Calu3 (cell line): ENCODE measurements around the gene ETDC. TPM values are rescaled to one million over a fixed set of nuclear protein-coding genes. Genes with fewer than 3 reads are reported as not detected.

ENCODE experiments used
- BruUV-seq: library from RNA; stranded (reverse); fragments of 400-500 nt; replicated peaks from 2 replicates; lab custom pipeline; 2021; lab: Mats Ljungman, UMichigan
- CTCF ChIA-PET: fragments of 300-600 bp; sonication (Branson Sonifier 250); formaldehyde crosslinking; loops from one replicate; lab custom pipeline; 2022; ENCODE audit warnings: antibody characterized with exemption; lab: Charles Lee
- DNase-seq: peaks from one replicate; pipeline ENCODE4 v3.0.0; 2022
- H3K27ac Mint-ChIP-seq: one replicate; pipeline ENCODE4 v1.8.0; 2022; ENCODE audit warnings: mixed read lengths; ENCODE audit not compliant: unreplicated experiment
- H3K27me3 Mint-ChIP-seq: one replicate; pipeline ENCODE4 v1.8.0; 2022; ENCODE audit warnings: mixed read lengths; ENCODE audit not compliant: unreplicated experiment
- H3K36me3 Mint-ChIP-seq: one replicate; pipeline ENCODE4 v1.8.0; 2022; ENCODE audit warnings: mild to moderate bottlenecking, moderate library complexity, mixed read lengths; ENCODE audit not compliant: insufficient read depth, unreplicated experiment
- H3K4me1 Mint-ChIP-seq: one replicate; pipeline ENCODE4 v1.8.0; 2022; ENCODE audit warnings: mild to moderate bottlenecking, low read depth, mixed read lengths; ENCODE audit not compliant: unreplicated experiment
- H3K4me3 Mint-ChIP-seq: one replicate; pipeline ENCODE4 v1.8.0; 2022; ENCODE audit warnings: mild to moderate bottlenecking, low read depth, moderate library complexity, mixed read lengths; ENCODE audit not compliant: unreplicated experiment
- H3K9me3 Mint-ChIP-seq: one replicate; pipeline ENCODE4 v1.8.0; 2022; ENCODE audit warnings: low read depth, mixed read lengths; ENCODE audit not compliant: unreplicated experiment
- CTCF ChIP-seq: fragments of 200-600 bp; IDR thresholded peaks from one replicate; pipeline ENCODE4 v1.8.0; 2022; ENCODE audit warnings: antibody characterized with exemption; ENCODE audit not compliant: unreplicated experiment
- intact Hi-C: fragments of 100-400 bp; cut with micrococcal nuclease; formaldehyde crosslinking; loops from one replicate; pipeline ENCODE4 v1.10.0; 2022; ENCODE audit not compliant: unreplicated experiment
- total RNA-seq: library from RNA; stranded (reverse); gene quantifications from 2 replicates; pipeline ENCODE4 v1.2.3, GENCODE V29; 2022

Gene ETDC
- total RNA-seq, 1 experiment from 2014 or later, result not detected

- no peak for TF ChIP-seq CTCF
- Mint-ChIP-seq H3K4me1 (no peaks in the 10 kb centered on the region), H3K9me3 (peaks cover 13% of the 10 kb centered on the region), H3K27ac (no peak overlapping the region), H3K36me3 (no peaks in the 10 kb centered on the region), H3K4me3 (no peak overlapping the region), H3K27me3 (no peaks in the 10 kb centered on the region)
- DNase-seq, result no peak
- intact Hi-C loops, result no loop called here
- no TSS peak for BruUV-seq
- CTCF ChIA-PET, result no interaction called here
Observed at GRCh38 chrX:135275973-135276372, 33.3 kb upstream of the ETDC start.

GRCh38 chrX:135287266-135287823 is 21.9 kb upstream of the ETDC start:
- Mint-ChIP-seq H3K27ac (no peak overlapping the region), H3K27me3 (no peaks in the 10 kb centered on the region), H3K4me1 (no peaks in the 10 kb centered on the region), H3K4me3 (no peak overlapping the region), H3K9me3 (peaks cover 14% of the 10 kb centered on the region), H3K36me3 (no peaks in the 10 kb centered on the region)
- no peak for DNase-seq
- TF ChIP-seq CTCF, result no peak
- CTCF ChIA-PET, result no interaction called here
- BruUV-seq, result no TSS peak
- intact Hi-C loops, result no loop called here

GRCh38 chrX:135295238-135295943 is 13.9 kb upstream of the ETDC start:
- CTCF ChIA-PET, result no interaction called here
- no peak for TF ChIP-seq CTCF
- no peaks in the 10 kb centered on the region for H3K27me3 Mint-ChIP-seq
- no peak for DNase-seq
- intact Hi-C loops, result no loop called here
- no peak overlapping the region for H3K4me3 Mint-ChIP-seq
- no peaks in the 10 kb centered on the region for H3K4me1 Mint-ChIP-seq
- peaks cover 4% of the 10 kb centered on the region for H3K36me3 Mint-ChIP-seq
- H3K9me3 Mint-ChIP-seq, result peaks cover 9% of the 10 kb centered on the region
- no peak overlapping the region for H3K27ac Mint-ChIP-seq
- BruUV-seq, result no TSS peak

GRCh38 chrX:135295944-135296305 is 13.4 kb upstream of the ETDC start:
- DNase-seq, result no peak
- Mint-ChIP-seq H3K4me1 (no peaks in the 10 kb centered on the region), H3K9me3 (peaks cover 9% of the 10 kb centered on the region), H3K4me3 (no peak overlapping the region), H3K27ac (no peak overlapping the region), H3K27me3 (no peaks in the 10 kb centered on the region), H3K36me3 (peaks cover 4% of the 10 kb centered on the region)
- CTCF ChIA-PET, result no interaction called here
- BruUV-seq, result no TSS peak
- no peak for TF ChIP-seq CTCF
- intact Hi-C loops, result no loop called here
